Neutrophil (primary cell): ENCODE measurements around the gene INTS6.

Experiments used
- H3K27ac ChIP-seq: fragments of 200-600 bp; sonication (generic); 2 replicates; pipeline ENCODE4 v1.5.1; 2016; ENCODE audit warnings: mild to moderate bottlenecking, moderate library complexity
- H3K27me3 ChIP-seq: fragments of 200-600 bp; sonication (generic); 2 replicates; pipeline ENCODE4 v1.6.0; 2016; ENCODE audit warnings: mild to moderate bottlenecking
- H3K36me3 ChIP-seq: fragments of 200-600 bp; sonication (generic); 2 replicates; pipeline ENCODE4 v1.5.1; 2017
- H3K4me1 ChIP-seq, 2 experiments: fragments of 200-600 bp in 1 of 2; sonication (generic) in 1 of 2; 1 replicate in 1 of 2; 2 replicates in 1 of 2; pipeline versions ENCODE4 v1.5.1 to v1.6.1; 2013 to 2016; ENCODE audit warnings: low read depth in 1 of 2, low read length in 1 of 2, mild to moderate bottlenecking in 1 of 2, moderate library complexity in 1 of 2; ENCODE audit not compliant: control insufficient read depth in 1 of 2, insufficient read depth in 1 of 2
- H3K4me3 ChIP-seq, 2 experiments: fragments of 200-600 bp in 1 of 2; sonication (generic) in 1 of 2; 1 replicate in 1 of 2; 2 replicates in 1 of 2; pipeline ENCODE4 v1.5.1; 2013 to 2016; ENCODE audit warnings: low read depth in 1 of 2, low read length in 1 of 2, mild to moderate bottlenecking in 1 of 2, moderate library complexity in 1 of 2
- H3K9me3 ChIP-seq: fragments of 200-600 bp; sonication (generic); 2 replicates; pipeline ENCODE4 v1.5.1; 2016
- TF ChIP-seq, protein P1 (sequence below): fragments of 200-600 bp; sonication (generic); IDR thresholded peaks from 2 replicates; pipeline ENCODE4 v1.5.1; 2016; ENCODE audit warnings: antibody characterized with exemption

Gene INTS6

GRCh38 chr13:51444922-51445321 is 7.9 kb downstream of the INTS6 start:
- H3K27me3 ChIP-seq: no peaks in the 10 kb centered on the region
- H3K9me3 ChIP-seq: no peaks in the 10 kb centered on the region
- H3K4me3 ChIP-seq: no peak overlapping the region
- TF ChIP-seq, protein P1, sequence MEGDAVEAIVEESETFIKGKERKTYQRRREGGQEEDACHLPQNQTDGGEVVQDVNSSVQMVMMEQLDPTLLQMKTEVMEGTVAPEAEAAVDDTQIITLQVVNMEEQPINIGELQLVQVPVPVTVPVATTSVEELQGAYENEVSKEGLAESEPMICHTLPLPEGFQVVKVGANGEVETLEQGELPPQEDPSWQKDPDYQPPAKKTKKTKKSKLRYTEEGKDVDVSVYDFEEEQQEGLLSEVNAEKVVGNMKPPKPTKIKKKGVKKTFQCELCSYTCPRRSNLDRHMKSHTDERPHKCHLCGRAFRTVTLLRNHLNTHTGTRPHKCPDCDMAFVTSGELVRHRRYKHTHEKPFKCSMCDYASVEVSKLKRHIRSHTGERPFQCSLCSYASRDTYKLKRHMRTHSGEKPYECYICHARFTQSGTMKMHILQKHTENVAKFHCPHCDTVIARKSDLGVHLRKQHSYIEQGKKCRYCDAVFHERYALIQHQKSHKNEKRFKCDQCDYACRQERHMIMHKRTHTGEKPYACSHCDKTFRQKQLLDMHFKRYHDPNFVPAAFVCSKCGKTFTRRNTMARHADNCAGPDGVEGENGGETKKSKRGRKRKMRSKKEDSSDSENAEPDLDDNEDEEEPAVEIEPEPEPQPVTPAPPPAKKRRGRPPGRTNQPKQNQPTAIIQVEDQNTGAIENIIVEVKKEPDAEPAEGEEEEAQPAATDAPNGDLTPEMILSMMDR: no peak
- H3K36me3 ChIP-seq: peaks cover 27% of the 10 kb centered on the region
- peaks cover 17 to 19% of the 10 kb centered on the region in 2 experiments for H3K4me1 ChIP-seq
- H3K27ac ChIP-seq: no peak overlapping the region

DNA sequence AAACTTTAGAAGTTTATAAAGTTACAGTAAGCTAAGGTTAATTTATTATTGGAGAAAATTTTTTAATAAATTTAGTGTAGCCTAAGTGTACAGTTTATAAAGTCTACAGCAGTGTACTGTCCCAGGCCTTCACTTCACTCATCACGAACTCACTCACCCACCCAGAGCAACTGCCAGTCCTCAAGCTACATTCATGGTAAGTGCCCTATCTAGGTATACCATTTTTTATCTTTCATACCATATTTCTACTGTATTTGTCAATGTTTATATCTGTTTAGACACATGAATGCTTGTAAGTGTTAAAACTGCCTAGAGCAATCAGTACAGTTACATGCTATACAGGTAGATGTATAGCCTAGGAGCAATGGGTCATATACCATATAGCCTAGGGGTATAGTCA is 12.5 kb downstream of the INTS6 start:
- Histone ChIP-seq H3K36me3 (peaks cover 9% of the 10 kb centered on the region), H3K4me1 (no peaks in the 10 kb centered on the region), H3K4me3 (no peak overlapping the region), H3K27ac (no peak overlapping the region), H3K27me3 (no peaks in the 10 kb centered on the region), H3K9me3 (no peaks in the 10 kb centered on the region)
- TF ChIP-seq, protein P1: no peak

DNA sequence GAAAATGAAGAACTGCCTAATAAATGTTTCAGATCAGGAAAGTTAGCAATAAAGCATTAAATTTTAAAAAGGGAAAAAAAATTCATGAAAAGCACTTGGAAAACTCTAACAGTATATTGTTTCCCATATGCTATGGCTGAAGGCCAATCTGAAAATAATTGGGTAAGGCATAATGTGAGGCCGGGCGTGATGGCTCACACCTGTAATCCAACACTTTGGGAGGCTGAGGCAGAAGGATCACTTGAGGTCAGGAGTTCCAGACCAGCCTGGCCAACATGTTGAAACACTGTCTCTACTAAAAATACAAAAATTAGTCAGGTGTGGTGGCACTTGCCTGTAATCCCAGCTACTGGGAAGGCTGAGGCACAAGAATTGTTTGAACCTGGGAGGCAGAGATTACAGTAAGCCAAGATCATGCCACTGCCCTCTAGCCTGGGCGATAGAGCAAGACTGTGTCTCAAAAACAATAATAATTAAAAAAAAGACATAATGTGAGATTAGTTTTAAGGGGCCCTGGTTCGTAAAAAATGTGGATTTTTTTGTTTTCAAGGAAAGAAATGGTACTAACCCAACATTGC is 15.2 kb downstream of the INTS6 start:
- Histone ChIP-seq H3K9me3 (no peaks in the 10 kb centered on the region), H3K4me3 (no peak overlapping the region), H3K27me3 (no peaks in the 10 kb centered on the region), H3K4me1 (no peaks in the 10 kb centered on the region), H3K27ac (no peak overlapping the region), H3K36me3 (peaks cover 19% of the 10 kb centered on the region)
- TF ChIP-seq, protein P1: no peak

DNA sequence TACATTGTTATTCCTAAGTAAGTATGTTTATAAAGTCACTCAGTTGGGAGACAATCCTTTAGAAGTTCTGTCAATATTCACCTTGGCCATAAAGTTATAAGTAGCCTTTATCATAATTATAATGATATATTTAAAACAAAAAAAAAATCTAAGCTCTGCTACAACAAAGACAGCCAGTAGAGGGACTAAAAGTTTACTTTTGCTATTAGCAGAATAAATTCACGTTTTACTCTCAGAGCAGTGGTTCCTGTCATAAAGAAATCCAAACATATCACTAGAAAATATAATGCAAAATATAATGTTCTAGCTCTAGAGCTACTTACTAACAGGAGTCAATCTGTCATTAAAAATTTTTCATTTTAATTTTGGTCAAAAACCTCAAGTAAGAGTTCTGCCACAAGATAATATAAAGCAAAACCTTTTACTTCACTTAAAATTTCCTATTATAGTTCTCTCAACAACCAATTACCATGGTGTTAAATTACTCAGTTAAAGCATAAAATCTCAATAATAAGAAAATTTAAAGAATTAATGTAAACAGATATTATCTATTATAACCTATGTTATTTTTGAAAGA is 17.7 kb downstream of the INTS6 start:
- H3K4me3 ChIP-seq: no peak overlapping the region
- no peaks in the 10 kb centered on the region for H3K27me3 ChIP-seq
- no peaks in the 10 kb centered on the region for H3K9me3 ChIP-seq
- H3K36me3 ChIP-seq: peaks cover 23% of the 10 kb centered on the region
- TF ChIP-seq, protein P1: peak; percentile 25
- no peaks in the 10 kb centered on the region for H3K4me1 ChIP-seq
- H3K27ac ChIP-seq: no peak overlapping the region

- peaks cover 41% of the 10 kb centered on the region for H3K36me3 ChIP-seq
- no peak overlapping the region for H3K27ac ChIP-seq
- TF ChIP-seq, protein P1: no peak
Observed at GRCh38 chr13:51432576-51432975, 20.3 kb downstream of the INTS6 start.

More at GRCh38 chr13:51432576-51432975, 20.3 kb downstream of the INTS6 start:
- H3K4me1 ChIP-seq: no peaks in the 10 kb centered on the region
- H3K4me3 ChIP-seq: no peak overlapping the region
- no peaks in the 10 kb centered on the region for H3K27me3 ChIP-seq
- H3K9me3 ChIP-seq: no peaks in the 10 kb centered on the region
